Esophagus muscularis mucosa (tissue), 4 donors: ENCODE measurements around the gene RIN3.

Experiments
- CTCF ChIP-seq, 3 experiments: fragments of 200-600 bp in 2 of 3; fragments of 450-650 bp in 1 of 3; sonication (generic) in 2 of 3; IDR thresholded peaks; one replicate each; pipeline ENCODE4 v1.5.1; 2017 to 2019; ENCODE audit warnings: antibody characterized with exemption in 3 of 3, mild to moderate bottlenecking in 2 of 3, moderate library complexity in 1 of 3
- EP300 ChIP-seq: sonication (generic); formaldehyde crosslinking; IDR thresholded peaks from one replicate; pipeline ENCODE4 v1.6.1; 2017; ENCODE audit warnings: antibody characterized with exemption
- POLR2A ChIP-seq: fragments of 450-650 bp; IDR thresholded peaks from one replicate; pipeline ENCODE4 v1.6.1; 2017; ENCODE audit warnings: antibody characterized with exemption, moderate library complexity, mild to moderate bottlenecking, low read depth
- POLR2AphosphoS5 ChIP-seq, 2 donors: sonication (generic); formaldehyde crosslinking; IDR thresholded peaks; one replicate each; pipeline ENCODE4 v1.6.1; 2017; ENCODE audit warnings: antibody characterized with exemption in 2 of 2

- no peak for TF ChIP-seq CTCF (IDR thresholded peaks at IDR 0.05)
- no peak for TF ChIP-seq EP300
- no peak for TF ChIP-seq POLR2A
- TF ChIP-seq POLR2AphosphoS5 (IDR thresholded peaks at IDR 0.05): no peak
Observed at GRCh38 chr14:92734618-92735017, 221.0 kb downstream of the RIN3 start.
